ENCODE measurements around the gene IQSEC3.
"Not testable (repeated sequence)": the region's sequence is repeated elsewhere in the genome, so short reads cannot be mapped to it uniquely, and the experiment has no call there.

The IQSEC3 gene

DNA sequence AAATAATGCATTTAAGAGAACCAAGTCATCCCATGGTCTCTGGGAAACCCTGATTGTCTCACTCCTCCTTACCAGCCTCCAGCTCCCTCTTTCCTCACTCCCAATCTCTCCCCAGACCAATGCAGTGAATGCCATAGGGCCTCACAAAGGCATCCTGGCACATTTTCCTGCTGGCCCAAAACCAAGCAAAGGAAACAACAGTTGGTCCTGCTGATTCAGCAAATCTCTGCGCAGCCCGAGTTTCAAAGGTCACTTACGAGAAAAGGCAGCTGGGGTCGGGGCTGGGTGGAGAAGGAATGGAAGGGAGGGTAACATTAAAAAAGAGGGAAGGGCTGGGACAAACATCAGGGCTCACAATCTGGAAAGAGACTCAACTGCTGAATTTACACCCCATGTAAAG is 5.5 kb downstream of the IQSEC3 start:
- not testable (repeated sequence) for H3K36me3 ChIP-seq (ENCODE audit: insufficient read depth, low read length); H3K4me3 ChIP-seq (ENCODE audit: low read length, poor library complexity, severe bottlenecking); H3K4me2 ChIP-seq (ENCODE audit: low read depth, low read length, poor library complexity, severe bottlenecking); H3F3A ChIP-seq (ENCODE audit: low read depth); H4K20me1 ChIP-seq (ENCODE audit: insufficient read depth, low read length, poor library complexity, severe bottlenecking); H2AFZ ChIP-seq (ENCODE audit: low read length); H3K79me2 ChIP-seq (ENCODE audit: insufficient read depth, low read length); H3K9me2 ChIP-seq (replicated peaks; ENCODE audit: low read depth, low read length); H3K9ac ChIP-seq (ENCODE audit: low read depth, low read length, poor library complexity, severe bottlenecking); H3K27me3 ChIP-seq (ENCODE audit: insufficient read depth, low read length, poor library complexity, severe bottlenecking); H3K9me3 ChIP-seq (ENCODE audit: insufficient read depth, low read depth, low read length); H3K4me1 ChIP-seq (ENCODE audit: insufficient read depth, low read length, poor library complexity, severe bottlenecking)

DNA sequence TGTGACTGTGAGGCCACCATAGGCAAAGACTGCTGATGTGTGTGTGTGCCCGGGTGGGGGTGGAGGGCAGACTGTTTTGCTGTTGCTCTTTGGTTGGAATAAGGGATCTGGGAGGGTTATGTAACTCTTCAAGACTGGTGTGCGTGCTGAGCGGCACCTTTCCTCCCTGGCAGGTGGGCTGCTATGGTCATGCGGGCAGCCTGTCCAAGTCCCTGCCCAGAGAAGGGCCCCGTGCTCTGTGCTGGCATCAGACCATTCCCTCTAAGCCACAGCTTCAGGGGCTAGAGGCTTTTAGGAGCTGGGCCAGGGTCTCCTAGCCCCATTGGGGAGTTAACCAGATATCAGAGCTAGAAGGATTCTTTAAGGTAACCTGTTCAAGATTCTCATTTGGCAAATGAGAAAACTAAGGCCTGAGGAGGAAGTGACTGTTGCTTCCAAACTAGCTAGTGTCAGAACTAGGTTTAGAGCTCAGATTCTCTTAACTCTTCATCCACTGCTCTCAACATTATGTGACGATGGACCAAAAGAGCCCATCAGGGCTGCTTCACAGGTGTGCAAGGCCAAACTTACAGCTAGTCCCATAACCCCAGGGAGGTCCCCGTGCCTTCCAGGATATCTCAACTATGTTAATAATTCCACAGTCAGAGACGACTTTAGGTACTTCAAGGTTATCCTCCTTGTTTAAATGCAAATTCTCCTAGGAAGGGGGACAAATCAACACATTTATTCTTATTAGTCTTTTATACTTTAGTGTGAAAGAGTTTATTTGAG is 8.0 kb downstream of the IQSEC3 start:
- not testable (repeated sequence) for H3F3A ChIP-seq (ENCODE audit: low read depth); H3K79me2 ChIP-seq (ENCODE audit: insufficient read depth, low read length); H3K36me3 ChIP-seq (ENCODE audit: insufficient read depth, low read length); H3K27me3 ChIP-seq (ENCODE audit: insufficient read depth, low read length, poor library complexity, severe bottlenecking); H3K9me3 ChIP-seq (ENCODE audit: insufficient read depth, low read depth, low read length); H3K4me3 ChIP-seq (ENCODE audit: low read length, poor library complexity, severe bottlenecking); H2AFZ ChIP-seq (ENCODE audit: low read length); H3K4me2 ChIP-seq (ENCODE audit: low read depth, low read length, poor library complexity, severe bottlenecking); H3K9ac ChIP-seq (ENCODE audit: low read depth, low read length, poor library complexity, severe bottlenecking); H3K9me2 ChIP-seq (replicated peaks; ENCODE audit: low read depth, low read length); H4K20me1 ChIP-seq (ENCODE audit: insufficient read depth, low read length, poor library complexity, severe bottlenecking); H3K4me1 ChIP-seq (ENCODE audit: insufficient read depth, low read length, poor library complexity, severe bottlenecking)

DNA sequence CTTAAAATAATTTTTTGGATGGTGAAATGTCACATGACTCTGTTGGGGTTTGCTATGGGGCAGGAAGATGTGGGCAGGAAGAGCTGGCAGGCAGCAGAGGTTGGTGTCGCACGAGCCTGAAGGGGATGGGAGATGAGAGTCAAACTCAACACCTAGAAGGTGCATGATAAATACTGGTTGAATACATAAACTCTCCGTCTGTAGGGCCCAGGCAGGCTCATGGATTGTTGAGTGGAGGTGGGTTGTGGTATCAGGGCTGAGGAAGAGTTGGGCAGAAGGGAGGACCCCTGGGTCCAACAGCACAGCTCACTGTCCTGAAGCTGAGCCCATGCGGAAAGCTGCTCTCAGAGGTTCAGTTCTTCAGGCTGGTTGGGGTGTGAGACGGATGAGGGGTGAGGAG is 9.0 kb downstream of the IQSEC3 start:
- not testable (repeated sequence) for H3K9ac ChIP-seq (ENCODE audit: low read depth, low read length, poor library complexity, severe bottlenecking); H3K9me3 ChIP-seq (ENCODE audit: insufficient read depth, low read depth, low read length); H2AFZ ChIP-seq (ENCODE audit: low read length); H3K4me3 ChIP-seq (ENCODE audit: low read length, poor library complexity, severe bottlenecking); H4K20me1 ChIP-seq (ENCODE audit: insufficient read depth, low read length, poor library complexity, severe bottlenecking); H3F3A ChIP-seq (ENCODE audit: low read depth); H3K9me2 ChIP-seq (replicated peaks; ENCODE audit: low read depth, low read length); H3K4me1 ChIP-seq (ENCODE audit: insufficient read depth, low read length, poor library complexity, severe bottlenecking); H3K4me2 ChIP-seq (ENCODE audit: low read depth, low read length, poor library complexity, severe bottlenecking); H3K27me3 ChIP-seq (ENCODE audit: insufficient read depth, low read length, poor library complexity, severe bottlenecking); H3K79me2 ChIP-seq (ENCODE audit: insufficient read depth, low read length); H3K36me3 ChIP-seq (ENCODE audit: insufficient read depth, low read length)

DNA sequence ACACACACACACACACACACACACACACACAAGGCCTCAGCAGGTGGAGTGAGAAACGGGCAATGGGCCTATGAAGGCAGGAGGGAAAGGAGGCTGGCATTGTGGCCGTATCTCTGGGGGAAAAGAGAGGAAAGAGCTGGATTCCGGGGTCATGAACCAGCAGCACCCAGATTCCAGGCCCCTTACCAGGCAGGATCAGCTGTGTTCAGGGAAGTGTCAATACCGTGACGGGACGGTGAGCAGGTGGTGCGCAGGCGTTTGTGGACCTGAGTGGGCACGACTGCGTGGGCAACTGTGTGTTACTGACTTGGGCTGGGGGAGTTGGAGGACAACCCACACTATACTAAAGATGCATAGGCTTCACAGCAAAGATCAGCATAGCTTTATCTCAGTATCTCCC is 9.5 kb downstream of the IQSEC3 start:
- not testable (repeated sequence) for H3K9me2 ChIP-seq (replicated peaks; ENCODE audit: low read depth, low read length); H3K27me3 ChIP-seq (ENCODE audit: insufficient read depth, low read length, poor library complexity, severe bottlenecking); H3K9ac ChIP-seq (ENCODE audit: low read depth, low read length, poor library complexity, severe bottlenecking); H2AFZ ChIP-seq (ENCODE audit: low read length); H3K4me2 ChIP-seq (ENCODE audit: low read depth, low read length, poor library complexity, severe bottlenecking); H3K36me3 ChIP-seq (ENCODE audit: insufficient read depth, low read length); H3F3A ChIP-seq (ENCODE audit: low read depth); H3K4me3 ChIP-seq (ENCODE audit: low read length, poor library complexity, severe bottlenecking); H3K9me3 ChIP-seq (ENCODE audit: insufficient read depth, low read depth, low read length); H3K79me2 ChIP-seq (ENCODE audit: insufficient read depth, low read length); H4K20me1 ChIP-seq (ENCODE audit: insufficient read depth, low read length, poor library complexity, severe bottlenecking); H3K4me1 ChIP-seq (ENCODE audit: insufficient read depth, low read length, poor library complexity, severe bottlenecking)

DNA sequence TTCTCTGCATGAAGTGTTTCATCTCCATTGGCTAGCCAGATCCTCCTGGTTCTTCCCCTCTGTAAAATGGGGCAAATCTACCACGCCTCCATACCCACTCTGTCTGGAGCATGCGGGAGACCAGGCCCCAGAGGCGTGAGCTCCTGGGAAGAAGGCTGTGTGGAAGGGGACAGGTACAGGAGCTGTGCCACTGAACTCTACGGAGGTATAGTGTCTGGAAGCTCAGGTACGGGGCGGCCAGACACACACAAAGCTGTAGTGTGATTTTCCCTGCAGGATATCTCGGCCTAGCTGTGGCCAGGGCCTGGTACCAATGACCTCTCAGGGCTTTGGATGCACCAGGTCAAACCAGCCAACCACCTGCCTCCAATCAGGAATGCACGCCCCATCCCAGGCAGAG is 10.0 kb downstream of the IQSEC3 start:
- H3K9me3 ChIP-seq (ENCODE audit: insufficient read depth, low read depth, low read length); H3K4me3 ChIP-seq (ENCODE audit: low read length, poor library complexity, severe bottlenecking); H3K4me2 ChIP-seq (ENCODE audit: low read depth, low read length, poor library complexity, severe bottlenecking); H3K4me1 ChIP-seq (ENCODE audit: insufficient read depth, low read length, poor library complexity, severe bottlenecking); H3K27me3 ChIP-seq (ENCODE audit: insufficient read depth, low read length, poor library complexity, severe bottlenecking); H3K79me2 ChIP-seq (ENCODE audit: insufficient read depth, low read length); H3F3A ChIP-seq (ENCODE audit: low read depth); H3K36me3 ChIP-seq (ENCODE audit: insufficient read depth, low read length); H3K9ac ChIP-seq (ENCODE audit: low read depth, low read length, poor library complexity, severe bottlenecking); H4K20me1 ChIP-seq (ENCODE audit: insufficient read depth, low read length, poor library complexity, severe bottlenecking); H3K9me2 ChIP-seq (replicated peaks; ENCODE audit: low read depth, low read length); H2AFZ ChIP-seq (ENCODE audit: low read length): not testable (repeated sequence)

DNA sequence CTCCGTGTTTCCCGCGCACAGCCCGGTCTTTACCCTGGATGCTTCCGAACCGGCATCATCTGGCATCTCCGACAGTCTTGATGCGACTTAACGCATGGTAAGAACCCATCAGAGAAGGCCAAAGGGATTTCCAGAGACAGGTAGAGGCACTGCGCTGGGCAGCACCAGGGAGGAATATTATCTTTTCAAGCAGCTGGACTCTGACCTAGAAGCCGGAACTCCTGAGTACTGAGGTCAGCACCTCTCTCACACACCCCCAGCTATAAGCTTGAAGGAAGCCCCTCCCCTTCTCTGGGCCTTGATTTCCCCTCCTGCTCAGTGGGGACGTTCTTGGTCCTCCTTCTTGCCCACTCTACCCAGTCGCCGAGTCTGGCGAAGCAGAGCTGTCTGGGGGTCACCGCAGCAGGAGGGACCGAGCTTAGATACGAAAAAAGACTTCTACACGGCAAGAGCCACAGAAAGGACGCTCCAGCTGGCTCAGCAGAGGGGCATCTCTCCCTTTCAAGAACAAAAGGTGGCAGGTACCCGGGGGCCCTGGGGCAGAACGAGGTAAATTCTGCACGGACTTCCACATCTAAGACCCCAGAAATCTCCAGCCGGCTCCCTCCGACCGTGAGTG is 10.6 kb downstream of the IQSEC3 start:
- H3K4me3 ChIP-seq (ENCODE audit: low read length, poor library complexity, severe bottlenecking); H3K36me3 ChIP-seq (ENCODE audit: insufficient read depth, low read length); H4K20me1 ChIP-seq (ENCODE audit: insufficient read depth, low read length, poor library complexity, severe bottlenecking); H3K27me3 ChIP-seq (ENCODE audit: insufficient read depth, low read length, poor library complexity, severe bottlenecking); H2AFZ ChIP-seq (ENCODE audit: low read length); H3K9me3 ChIP-seq (ENCODE audit: insufficient read depth, low read depth, low read length); H3F3A ChIP-seq (ENCODE audit: low read depth); H3K9ac ChIP-seq (ENCODE audit: low read depth, low read length, poor library complexity, severe bottlenecking); H3K9me2 ChIP-seq (replicated peaks; ENCODE audit: low read depth, low read length); H3K4me1 ChIP-seq (ENCODE audit: insufficient read depth, low read length, poor library complexity, severe bottlenecking); H3K4me2 ChIP-seq (ENCODE audit: low read depth, low read length, poor library complexity, severe bottlenecking); H3K79me2 ChIP-seq (ENCODE audit: insufficient read depth, low read length): not testable (repeated sequence)

DNA sequence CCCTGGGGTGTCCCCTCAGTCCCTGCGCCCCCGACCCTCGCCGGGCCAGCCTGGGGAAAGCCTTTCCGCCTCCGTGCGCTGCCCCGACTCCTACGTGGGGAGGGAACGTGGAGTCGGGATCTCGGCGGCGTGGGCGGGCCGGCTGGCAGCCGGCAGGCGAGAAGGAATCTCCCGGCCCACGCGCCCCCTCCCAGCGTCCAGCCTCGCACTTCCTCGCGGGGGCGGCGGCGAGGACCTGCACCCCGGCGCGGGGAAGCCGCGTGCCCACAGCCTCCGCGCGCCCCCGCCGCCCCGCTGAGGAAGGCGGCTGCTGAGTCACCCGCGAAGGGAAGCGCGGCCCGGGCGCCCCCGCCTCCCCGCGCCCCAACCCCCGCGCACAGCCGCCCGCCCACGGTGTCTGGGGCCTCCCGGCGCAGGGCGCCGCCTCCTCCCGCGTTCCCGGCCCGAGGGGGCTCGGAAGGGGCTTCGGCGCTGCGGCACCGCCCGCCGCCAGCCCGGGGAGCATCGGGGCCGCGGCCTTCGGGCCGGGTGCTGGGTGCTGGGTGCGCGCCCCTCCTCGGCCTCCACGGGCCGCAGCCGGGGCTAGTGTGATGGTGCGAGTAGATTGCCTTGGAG is 11.3 kb downstream of the IQSEC3 start:
- H3K4me3 ChIP-seq (ENCODE audit: low read length, poor library complexity, severe bottlenecking); H3F3A ChIP-seq (ENCODE audit: low read depth); H3K9me2 ChIP-seq (replicated peaks; ENCODE audit: low read depth, low read length); H4K20me1 ChIP-seq (ENCODE audit: insufficient read depth, low read length, poor library complexity, severe bottlenecking); H3K27me3 ChIP-seq (ENCODE audit: insufficient read depth, low read length, poor library complexity, severe bottlenecking); H2AFZ ChIP-seq (ENCODE audit: low read length); H3K9me3 ChIP-seq (ENCODE audit: insufficient read depth, low read depth, low read length); H3K9ac ChIP-seq (ENCODE audit: low read depth, low read length, poor library complexity, severe bottlenecking); H3K79me2 ChIP-seq (ENCODE audit: insufficient read depth, low read length); H3K4me1 ChIP-seq (ENCODE audit: insufficient read depth, low read length, poor library complexity, severe bottlenecking); H3K4me2 ChIP-seq (ENCODE audit: low read depth, low read length, poor library complexity, severe bottlenecking); H3K36me3 ChIP-seq (ENCODE audit: insufficient read depth, low read length): not testable (repeated sequence)

Data from Loucy (cell line).